GM19193 (cell line): Measurements from ENCODE around the gene DNM1L.
A peak's percentile ranks its signal among the peaks of the same experiment; 100 is the strongest.

Source experiments
- POLR2A ChIP-seq: IDR thresholded peaks from 4 replicates; pipeline ENCODE4 v1.6.1; 2011; ENCODE audit not compliant: insufficient read depth, insufficient read length; ENCODE audit errors: extremely low read depth

The DNM1L gene

GRCh38 chr12:32679091-32679919, at the start of gene DNM1L:
Gene DNM1L (plus strand): TSS chr12:32679301. CDS start chr12:32679364, 63 bp downstream.
- peak; percentile 96 for TF ChIP-seq POLR2A

DNA sequence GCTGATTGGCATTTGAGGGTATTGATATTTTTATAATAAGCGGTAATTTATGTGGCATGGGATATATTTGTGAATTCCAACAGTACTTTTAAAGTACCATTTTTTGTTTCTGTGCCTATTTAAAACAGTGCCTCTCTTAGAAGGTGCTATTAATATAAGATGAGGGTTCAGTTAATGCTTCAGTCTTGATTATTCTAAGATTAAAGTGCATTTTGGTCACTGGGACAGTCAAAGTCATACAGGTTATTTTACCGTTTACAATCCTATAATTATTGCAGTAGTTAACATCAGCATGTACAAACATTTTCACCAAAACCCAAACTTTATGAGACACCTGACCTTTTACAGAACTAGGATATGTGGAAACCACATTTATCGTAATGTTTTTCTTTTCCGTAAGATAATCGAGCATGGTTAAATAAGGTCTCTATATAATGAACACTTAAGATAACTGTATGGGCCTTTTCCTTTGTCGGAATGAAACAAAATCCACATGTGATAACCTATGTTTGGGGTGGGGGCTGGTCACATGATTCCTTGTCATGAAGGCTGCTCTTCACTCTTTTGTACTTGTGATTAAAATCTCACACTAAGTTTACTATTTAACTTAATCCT, 37.7 kb upstream of the DNM1L start:
- no peak for TF ChIP-seq POLR2A

GRCh38 chr12:32644431-32644830, 34.7 kb upstream of the DNM1L start:
- TF ChIP-seq POLR2A, result no peak

GRCh38 chr12:32647275-32647674, 31.8 kb upstream of the DNM1L start:
- TF ChIP-seq POLR2A, result no peak

DNA sequence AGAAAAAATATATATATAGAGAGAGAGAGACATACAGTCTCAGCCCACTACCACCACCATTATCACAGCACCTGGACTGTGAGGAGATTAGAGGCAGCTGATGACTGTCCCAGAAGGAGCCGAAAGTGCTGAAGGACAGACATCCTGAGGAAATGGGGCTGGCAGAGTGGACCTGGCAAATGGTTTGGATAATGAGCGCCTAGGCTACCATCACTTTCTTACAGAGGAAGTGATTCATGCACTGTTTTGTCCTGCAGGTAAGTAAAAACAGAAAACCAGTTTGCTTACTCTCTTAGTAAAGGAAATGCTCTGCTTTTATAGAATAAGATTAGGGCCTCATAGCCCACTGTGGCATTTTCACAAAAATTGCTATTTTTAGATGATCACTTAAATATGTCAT, 28.6 kb upstream of the DNM1L start:
- TF ChIP-seq POLR2A, result no peak

- TF ChIP-seq POLR2A, result no peak
Observed at GRCh38 chr12:32651151-32651955, 27.7 kb upstream of the DNM1L start.

GRCh38 chr12:32651956-32652210, 27.2 kb upstream of the DNM1L start:
- no peak for TF ChIP-seq POLR2A

DNA sequence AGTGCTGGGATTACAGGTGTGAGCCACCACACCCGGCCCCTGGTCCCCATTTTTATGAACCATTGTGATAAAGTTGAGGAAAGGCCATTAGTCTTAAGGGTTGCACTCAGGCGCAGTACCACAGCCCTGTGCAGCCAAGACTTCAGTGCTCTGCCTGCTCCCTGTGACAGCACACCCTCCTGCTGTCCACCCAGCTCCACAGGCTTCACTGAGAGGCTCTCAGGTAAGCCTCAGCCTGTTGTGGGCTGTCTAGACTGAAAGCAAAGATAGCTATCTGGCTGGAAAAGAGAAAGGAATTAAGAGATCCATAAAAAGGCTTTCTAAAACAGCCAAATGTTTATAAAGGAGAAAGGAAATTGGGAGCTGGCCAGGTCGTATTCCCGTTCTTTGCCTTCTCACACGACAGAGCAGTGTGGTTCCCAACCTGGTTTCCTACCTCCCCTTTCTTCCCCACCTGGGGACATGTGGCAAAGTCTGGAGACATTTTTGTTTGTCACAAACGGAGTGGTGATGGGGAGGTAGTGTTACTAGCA, 19.1 kb upstream of the DNM1L start:
- TF ChIP-seq POLR2A, result no peak

GRCh38 chr12:32661706-32662105, 17.4 kb upstream of the DNM1L start:
- no peak for TF ChIP-seq POLR2A

DNA sequence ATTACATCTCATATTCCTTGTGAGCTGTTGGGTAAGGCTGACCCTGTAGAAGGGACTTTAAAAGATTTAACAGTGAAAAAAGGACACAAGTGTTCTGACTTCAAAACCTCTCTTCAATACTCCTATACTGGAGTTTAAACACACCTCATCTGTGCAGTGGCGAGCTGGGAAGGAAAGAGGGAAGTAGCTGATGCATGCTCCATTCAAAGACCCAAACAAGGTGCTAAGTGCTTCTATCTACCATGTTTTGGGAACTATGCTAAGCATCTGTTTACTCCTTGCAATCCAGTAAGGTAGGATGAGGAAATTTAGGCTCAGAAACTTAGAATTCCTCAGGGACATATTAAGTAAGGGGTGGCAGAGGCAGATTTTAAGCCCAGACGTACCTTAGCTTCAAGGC, 16.4 kb upstream of the DNM1L start:
- TF ChIP-seq POLR2A, result no peak

DNA sequence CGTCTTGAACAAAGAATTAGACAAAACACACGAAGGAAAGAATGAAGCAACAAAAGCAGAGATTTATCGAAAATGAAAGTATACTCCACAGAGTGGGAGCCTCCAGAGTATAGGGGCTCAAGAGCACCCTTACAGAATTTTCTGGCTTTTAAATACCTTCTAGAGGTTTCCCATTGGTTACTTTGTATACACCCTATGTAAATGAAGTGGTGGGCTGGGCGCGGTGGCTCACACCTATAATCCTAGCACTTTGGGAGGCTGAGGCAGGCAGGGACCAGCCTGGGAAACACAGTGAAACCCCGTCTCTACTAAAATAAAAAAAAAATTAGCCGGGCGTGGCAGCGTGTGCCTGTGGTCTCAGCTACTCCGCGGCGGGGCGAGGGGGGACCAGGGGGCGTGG, 13.1 kb upstream of the DNM1L start:
- TF ChIP-seq POLR2A, result no peak

DNA sequence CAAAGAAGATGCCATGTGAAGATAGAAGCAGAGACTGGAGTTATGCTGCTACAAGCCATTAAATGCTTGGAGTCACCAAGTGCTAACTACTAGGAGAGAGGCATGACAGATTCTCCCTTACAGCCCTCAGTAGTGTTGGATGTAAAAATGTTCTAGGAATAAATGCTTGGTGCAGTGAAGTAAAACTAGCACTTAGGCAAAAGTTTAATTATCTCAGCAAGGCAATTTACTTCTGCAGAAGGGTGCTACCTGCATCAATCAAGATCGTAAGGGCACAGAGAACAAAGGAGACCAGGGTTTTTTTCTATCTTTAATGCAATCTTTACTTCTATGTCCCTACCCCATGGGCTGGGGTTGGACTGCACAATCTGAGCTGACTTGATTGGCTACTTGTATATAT, 9.5 kb upstream of the DNM1L start:
- no peak for TF ChIP-seq POLR2A

- no peak for TF ChIP-seq POLR2A
Observed at GRCh38 chr12:32671930-32672780, 6.9 kb upstream of the DNM1L start.

DNA sequence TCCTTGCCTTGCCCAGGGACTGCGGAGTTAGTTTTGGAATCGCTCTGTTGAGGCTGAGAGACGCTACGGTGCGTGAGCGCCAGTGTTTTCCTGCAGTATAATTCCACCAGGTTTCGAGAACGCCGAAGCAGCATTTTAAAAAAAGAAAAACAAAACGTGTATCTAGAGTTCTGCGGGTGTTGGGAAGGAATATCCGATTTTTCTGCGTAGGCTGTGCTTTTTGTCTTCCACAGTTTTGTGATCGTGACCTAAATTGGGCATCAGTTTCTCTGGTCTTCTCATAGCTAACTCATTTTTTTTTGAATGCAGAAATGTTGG, 778 bp downstream of the DNM1L start:
- no peak for TF ChIP-seq POLR2A

GRCh38 chr12:32680787-32681186, 1.7 kb downstream of the DNM1L start:
- TF ChIP-seq POLR2A, result no peak
